Smooth muscle cell (in vitro differentiated cells): ENCODE data around the gene LRIG1. TPM values are rescaled to one million over a fixed set of nuclear protein-coding genes. Genes with fewer than 3 reads are reported as not detected.

Experiments used
- DNase-seq: peaks from one replicate; lab custom pipeline; 2025; ENCODE audit not compliant: unreplicated experiment; lab: John Stamatoyannopoulos, UW
- H2AFZ ChIP-seq: fragments of 200-600 bp; sonication (generic); 2 replicates; pipeline ENCODE4 v1.6.0; 2016; ENCODE audit warnings: antibody characterized with exemption, low read depth, mild to moderate bottlenecking
- H3F3A ChIP-seq: fragments of 200-600 bp; sonication (generic); 2 replicates; pipeline ENCODE4 v1.6.0; 2017; ENCODE audit warnings: antibody characterized with exemption, low read depth
- H3K27ac ChIP-seq: fragments of 200-600 bp; sonication (generic); 2 replicates; pipeline ENCODE4 v1.5.1; 2016; ENCODE audit warnings: low read depth, mild to moderate bottlenecking
- H3K27me3 ChIP-seq: fragments of 200-600 bp; sonication (generic); 2 replicates; pipeline ENCODE4 v1.6.1; 2016; ENCODE audit warnings: low read depth, mild to moderate bottlenecking
- H3K36me3 ChIP-seq: fragments of 200-600 bp; sonication (generic); 2 replicates; pipeline ENCODE4 v1.5.1; 2016; ENCODE audit warnings: low read depth
- H3K4me1 ChIP-seq: fragments of 200-600 bp; sonication (generic); 2 replicates; pipeline ENCODE4 v1.5.1; 2016; ENCODE audit warnings: low read depth
- H3K4me2 ChIP-seq: fragments of 200-600 bp; sonication (generic); 2 replicates; pipeline ENCODE4 v1.6.0; 2016; ENCODE audit warnings: mild to moderate bottlenecking
- H3K4me3 ChIP-seq: fragments of 200-600 bp; sonication (generic); 2 replicates; pipeline ENCODE4 v1.5.1; 2016; ENCODE audit warnings: mild to moderate bottlenecking
- H3K79me2 ChIP-seq: fragments of 200-600 bp; sonication (generic); 2 replicates; pipeline ENCODE4 v1.6.0; 2016; ENCODE audit warnings: low read depth, mild to moderate bottlenecking
- H3K9ac ChIP-seq: fragments of 200-600 bp; sonication (generic); 2 replicates; pipeline ENCODE4 v1.6.0; 2016; ENCODE audit warnings: low read depth
- H3K9me3 ChIP-seq: fragments of 200-600 bp; sonication (generic); replicated peaks from 2 replicates; pipeline ENCODE4 v1.5.1; 2016; ENCODE audit warnings: low read depth
- H4K20me1 ChIP-seq: fragments of 200-600 bp; sonication (generic); 2 replicates; pipeline ENCODE4 v1.6.0; 2016; ENCODE audit warnings: low read depth
- WGBS: methylation state at CpG from one replicate; pipeline ENCODE4 v1.1.7; 2016; ENCODE audit warnings: low lambda C conversion rate; 5-methylcytosine and 5-hydroxymethylcytosine counted together
- polyA plus RNA-seq: library from polyadenylated mRNA; unstranded; fragments of >200 nt; fragmentation: Nextera tagmentation; extraction: Ambion mirVana; gene quantifications from 2 replicates; pipeline ENCODE4 v1.2.1, GENCODE V29; 2016
- total RNA-seq: library from RNA; depleted of rRNA; stranded (reverse); fragments of >200 nt; gene quantifications from 2 replicates; pipeline ENCODE4 v1.2.3, GENCODE V29; 2014
- TF ChIP-seq, protein P1 (sequence below): fragments of 200-600 bp; sonication (generic); IDR thresholded peaks from 2 replicates; pipeline ENCODE4 v1.5.1; 2017; ENCODE audit warnings: borderline replicate concordance, mild to moderate bottlenecking, antibody characterized with exemption; ENCODE audit not compliant: insufficient read depth, poor library complexity, severe bottlenecking

LRIG1 gene
- total and polyA plus RNA-seq, 2 experiments from 2014 or later: 26.5 to 31.3 TPM

DNA sequence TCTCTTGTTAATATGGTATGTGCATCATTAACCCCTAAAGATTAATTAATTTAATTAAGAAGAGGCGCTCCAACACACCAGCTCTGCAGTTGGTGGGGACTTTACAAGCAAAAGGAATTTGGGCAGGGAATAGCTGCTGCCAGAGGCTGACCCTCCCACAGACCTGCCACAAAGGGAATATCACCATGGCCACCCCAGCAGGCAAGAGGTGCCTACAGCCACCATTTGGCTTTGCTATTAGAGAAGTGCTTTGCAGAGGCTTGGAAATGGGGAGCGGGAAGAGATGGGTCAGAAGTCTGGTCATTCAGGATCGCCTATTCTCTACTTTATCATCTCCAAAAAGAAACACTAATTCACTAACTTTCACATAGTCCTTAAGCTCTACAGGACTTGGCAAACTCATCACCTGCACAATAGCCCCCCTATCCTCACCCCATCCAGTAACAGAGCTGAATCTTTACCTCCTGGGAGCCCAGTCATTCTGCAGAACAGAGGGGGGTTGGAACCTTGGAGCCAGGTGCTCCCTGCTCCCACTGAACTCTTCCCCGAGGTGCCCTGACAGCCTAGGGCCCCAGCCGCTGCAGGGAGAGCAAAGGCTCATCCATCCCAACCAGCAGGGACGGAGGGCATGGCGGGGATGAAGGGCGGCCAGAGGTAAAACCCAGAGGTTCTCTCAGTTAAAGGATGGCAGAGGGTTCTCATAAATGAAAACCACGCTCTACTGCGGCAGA is 29.7 kb downstream of the LRIG1 start:
- WGBS: 97% methylated on average over 10 of the region's 10 CpGs
- Histone ChIP-seq H3K4me1 (peaks cover 58% of the 10 kb centered on the region), H3K4me2 (no peak overlapping the region), H4K20me1 (peaks cover 9% of the 10 kb centered on the region), H3F3A (no peaks in the 10 kb centered on the region), H3K4me3 (no peak overlapping the region), H3K79me2 (peaks cover 27% of the 10 kb centered on the region), H3K36me3 (no peaks in the 10 kb centered on the region), H3K27me3 (no peaks in the 10 kb centered on the region), H3K9ac (no peak overlapping the region), H3K9me3 (no peaks in the 10 kb centered on the region), H2AFZ (no peak overlapping the region), H3K27ac (peak overlapping the region; percentile 98)
- no peak for DNase-seq
- TF ChIP-seq, protein P1, sequence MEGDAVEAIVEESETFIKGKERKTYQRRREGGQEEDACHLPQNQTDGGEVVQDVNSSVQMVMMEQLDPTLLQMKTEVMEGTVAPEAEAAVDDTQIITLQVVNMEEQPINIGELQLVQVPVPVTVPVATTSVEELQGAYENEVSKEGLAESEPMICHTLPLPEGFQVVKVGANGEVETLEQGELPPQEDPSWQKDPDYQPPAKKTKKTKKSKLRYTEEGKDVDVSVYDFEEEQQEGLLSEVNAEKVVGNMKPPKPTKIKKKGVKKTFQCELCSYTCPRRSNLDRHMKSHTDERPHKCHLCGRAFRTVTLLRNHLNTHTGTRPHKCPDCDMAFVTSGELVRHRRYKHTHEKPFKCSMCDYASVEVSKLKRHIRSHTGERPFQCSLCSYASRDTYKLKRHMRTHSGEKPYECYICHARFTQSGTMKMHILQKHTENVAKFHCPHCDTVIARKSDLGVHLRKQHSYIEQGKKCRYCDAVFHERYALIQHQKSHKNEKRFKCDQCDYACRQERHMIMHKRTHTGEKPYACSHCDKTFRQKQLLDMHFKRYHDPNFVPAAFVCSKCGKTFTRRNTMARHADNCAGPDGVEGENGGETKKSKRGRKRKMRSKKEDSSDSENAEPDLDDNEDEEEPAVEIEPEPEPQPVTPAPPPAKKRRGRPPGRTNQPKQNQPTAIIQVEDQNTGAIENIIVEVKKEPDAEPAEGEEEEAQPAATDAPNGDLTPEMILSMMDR: no peak

DNA sequence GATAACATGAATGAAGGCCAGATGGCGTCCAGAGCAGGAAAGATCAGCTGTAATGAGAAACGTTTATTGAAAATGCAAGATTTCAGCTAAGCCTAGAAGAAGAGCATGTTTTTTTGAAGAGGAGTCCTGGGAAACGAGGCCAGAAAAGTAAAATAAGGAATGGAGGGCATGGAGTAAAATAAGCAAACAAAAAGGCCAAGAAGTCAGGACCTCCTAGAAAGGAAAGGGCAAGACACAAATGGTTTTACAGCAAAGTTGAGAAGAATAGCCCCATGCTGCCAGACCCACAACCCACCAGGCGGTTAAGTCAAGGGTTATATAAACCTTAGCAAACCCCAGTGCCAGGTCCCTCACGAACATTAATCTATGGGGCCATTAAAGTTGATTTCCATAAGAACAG is 30.5 kb downstream of the LRIG1 start:
- H3K9me3 ChIP-seq: no peaks in the 10 kb centered on the region
- peak overlapping the region; percentile 86 for H3K27ac ChIP-seq
- 69% methylated on average over 5 of the region's 5 CpGs for WGBS
- H3F3A ChIP-seq: no peaks in the 10 kb centered on the region
- no peak for DNase-seq
- H3K4me3 ChIP-seq: no peak overlapping the region
- peaks cover 26% of the 10 kb centered on the region for H3K79me2 ChIP-seq
- H3K4me1 ChIP-seq: peaks cover 50% of the 10 kb centered on the region
- H3K27me3 ChIP-seq: no peaks in the 10 kb centered on the region
- no peak overlapping the region for H3K9ac ChIP-seq
- H3K4me2 ChIP-seq: no peak overlapping the region
- no peak overlapping the region for H2AFZ ChIP-seq
- H4K20me1 ChIP-seq: peaks cover 9% of the 10 kb centered on the region
- H3K36me3 ChIP-seq: no peaks in the 10 kb centered on the region
- TF ChIP-seq, protein P1: no peak

DNA sequence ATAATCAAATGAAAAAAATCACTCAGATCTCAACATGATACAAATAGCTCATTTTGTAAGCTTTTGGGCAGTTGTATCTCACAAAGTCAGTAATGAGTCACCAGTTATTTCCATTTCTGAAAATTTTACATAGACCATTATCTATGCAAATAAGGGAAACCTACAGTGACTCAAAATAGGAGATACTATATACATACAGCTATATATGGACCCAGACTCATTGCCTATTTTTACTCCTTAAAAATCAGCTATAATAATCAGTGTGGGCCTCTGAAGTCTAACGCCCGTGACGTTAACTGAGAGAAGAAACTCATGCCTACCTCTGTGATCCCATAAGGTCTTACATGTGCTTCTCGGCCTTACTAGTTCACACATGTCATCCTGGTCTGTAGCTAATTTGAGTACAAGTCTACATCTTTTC is 31.6 kb downstream of the LRIG1 start:
- Histone ChIP-seq H4K20me1 (peaks cover 13% of the 10 kb centered on the region), H3K27me3 (no peaks in the 10 kb centered on the region), H3K9me3 (no peaks in the 10 kb centered on the region), H3K27ac (peak overlapping the region; percentile 86), H3K4me2 (peak overlapping the region; percentile 73), H3K79me2 (peaks cover 19% of the 10 kb centered on the region), H3K9ac (peak overlapping the region; percentile 42), H2AFZ (no peak overlapping the region), H3K4me1 (peaks cover 47% of the 10 kb centered on the region), H3K4me3 (no peak overlapping the region), H3K36me3 (no peaks in the 10 kb centered on the region), H3F3A (no peaks in the 10 kb centered on the region)
- no peak for DNase-seq
- WGBS: 49% methylated on average over 4 of the region's 4 CpGs
- TF ChIP-seq, protein P1: no peak
